GM19193 (cell line): ENCODE measurements around the gene HCN4.

Experiments used
- POLR2A ChIP-seq: IDR thresholded peaks from 4 replicates; pipeline ENCODE4 v1.6.1; 2011; ENCODE audit not compliant: insufficient read depth, insufficient read length; ENCODE audit errors: extremely low read depth

The HCN4 gene

GRCh38 chr15:73366766-73367623 lies 1.8 kb downstream of the HCN4 start:
- no peak for TF ChIP-seq POLR2A

GRCh38 chr15:73364070-73364469 lies 4.7 kb downstream of the HCN4 start:
- TF ChIP-seq POLR2A: no peak

- TF ChIP-seq POLR2A: no peak
Measured at GRCh38 chr15:73362900-73363299, 5.9 kb downstream of the HCN4 start.

GRCh38 chr15:73361337-73361736 lies 7.4 kb downstream of the HCN4 start:
- TF ChIP-seq POLR2A: no peak

- TF ChIP-seq POLR2A: no peak
Measured at GRCh38 chr15:73359651-73360050, 9.1 kb downstream of the HCN4 start.

GRCh38 chr15:73357999-73358665 lies 10.6 kb downstream of the HCN4 start:
- TF ChIP-seq POLR2A: no peak

- TF ChIP-seq POLR2A: no peak
Measured at GRCh38 chr15:73355612-73356265, 13.0 kb downstream of the HCN4 start.

GRCh38 chr15:73354241-73354640 lies 14.5 kb downstream of the HCN4 start:
- TF ChIP-seq POLR2A: no peak

GRCh38 chr15:73353734-73354133 lies 15.0 kb downstream of the HCN4 start:
- TF ChIP-seq POLR2A: no peak

GRCh38 chr15:73352082-73352481 lies 16.7 kb downstream of the HCN4 start:
- TF ChIP-seq POLR2A: no peak

- no peak for TF ChIP-seq POLR2A
Measured at GRCh38 chr15:73349191-73349590, 19.6 kb downstream of the HCN4 start.

- TF ChIP-seq POLR2A: no peak
Measured at GRCh38 chr15:73346735-73347312, 21.9 kb downstream of the HCN4 start.

GRCh38 chr15:73345658-73346057 lies 23.1 kb downstream of the HCN4 start:
- TF ChIP-seq POLR2A: no peak

GRCh38 chr15:73344056-73344455 lies 24.7 kb downstream of the HCN4 start:
- no peak for TF ChIP-seq POLR2A

GRCh38 chr15:73341886-73342600 lies 26.7 kb downstream of the HCN4 start:
- TF ChIP-seq POLR2A: no peak
